HUES64 (cell line): ENCODE results near the gene ADARB2.

ENCODE experiments used
- H3K27ac ChIP-seq: 2 replicates; pipeline ENCODE4 v1.7.0; 2013; ENCODE audit warnings: low read depth, low read length, inconsistent platforms
- H3K27me3 ChIP-seq: 2 replicates; pipeline ENCODE4 v1.6.1; 2013; ENCODE audit warnings: mild to moderate bottlenecking, low read length; ENCODE audit not compliant: insufficient read depth
- H3K36me3 ChIP-seq: 2 replicates; pipeline ENCODE4 v1.6.1; 2013; ENCODE audit warnings: mild to moderate bottlenecking, low read length; ENCODE audit not compliant: insufficient read depth
- H3K4me1 ChIP-seq: 2 replicates; pipeline ENCODE4 v1.6.1; 2013; ENCODE audit warnings: mild to moderate bottlenecking, low read length, moderate library complexity; ENCODE audit not compliant: insufficient read depth
- H3K4me3 ChIP-seq: 2 replicates; pipeline ENCODE4 v1.5.1; 2013; ENCODE audit warnings: mild to moderate bottlenecking, low read length, moderate library complexity
- H3K9ac ChIP-seq: 2 replicates; pipeline ENCODE4 v1.6.1; 2013; ENCODE audit warnings: mild to moderate bottlenecking, low read depth, low read length
- H3K9me3 ChIP-seq: 2 replicates; pipeline ENCODE4 v1.6.1; 2013; ENCODE audit warnings: low read depth, low read length; ENCODE audit not compliant: insufficient read depth
- WGBS: fragments of 150-250, 120-280 bp; methylation state at CpG from one replicate; pipeline ENCODE4 v1.1.7; 2013; ENCODE audit warnings: missing lambda C conversion rate; 5-methylcytosine and 5-hydroxymethylcytosine counted together

ADARB2 gene

GRCh38 chr10:1404323-1405260 is 332.7 kb downstream of the ADARB2 start:
- H3K36me3 ChIP-seq: no peaks in the 10 kb centered on the region

GRCh38 chr10:1403508-1404322 is 333.6 kb downstream of the ADARB2 start:
- WGBS: 71% methylated on average over 18 of the region's 18 CpGs
- Histone ChIP-seq H3K9ac (no peak overlapping the region), H3K4me1 (no peaks in the 10 kb centered on the region), H3K27me3 (no peaks in the 10 kb centered on the region), H3K9me3 (no peaks in the 10 kb centered on the region), H3K36me3 (no peaks in the 10 kb centered on the region), H3K27ac (no peak overlapping the region), H3K4me3 (no peak overlapping the region)

More at GRCh38 chr10:1404323-1405260, 332.7 kb downstream of the ADARB2 start:
- Histone ChIP-seq H3K9ac (no peak overlapping the region), H3K9me3 (no peaks in the 10 kb centered on the region), H3K27me3 (no peaks in the 10 kb centered on the region), H3K4me1 (no peaks in the 10 kb centered on the region), H3K27ac (no peak overlapping the region), H3K4me3 (no peak overlapping the region)
- WGBS: 91% methylated on average over 29 of the region's 29 CpGs

DNA sequence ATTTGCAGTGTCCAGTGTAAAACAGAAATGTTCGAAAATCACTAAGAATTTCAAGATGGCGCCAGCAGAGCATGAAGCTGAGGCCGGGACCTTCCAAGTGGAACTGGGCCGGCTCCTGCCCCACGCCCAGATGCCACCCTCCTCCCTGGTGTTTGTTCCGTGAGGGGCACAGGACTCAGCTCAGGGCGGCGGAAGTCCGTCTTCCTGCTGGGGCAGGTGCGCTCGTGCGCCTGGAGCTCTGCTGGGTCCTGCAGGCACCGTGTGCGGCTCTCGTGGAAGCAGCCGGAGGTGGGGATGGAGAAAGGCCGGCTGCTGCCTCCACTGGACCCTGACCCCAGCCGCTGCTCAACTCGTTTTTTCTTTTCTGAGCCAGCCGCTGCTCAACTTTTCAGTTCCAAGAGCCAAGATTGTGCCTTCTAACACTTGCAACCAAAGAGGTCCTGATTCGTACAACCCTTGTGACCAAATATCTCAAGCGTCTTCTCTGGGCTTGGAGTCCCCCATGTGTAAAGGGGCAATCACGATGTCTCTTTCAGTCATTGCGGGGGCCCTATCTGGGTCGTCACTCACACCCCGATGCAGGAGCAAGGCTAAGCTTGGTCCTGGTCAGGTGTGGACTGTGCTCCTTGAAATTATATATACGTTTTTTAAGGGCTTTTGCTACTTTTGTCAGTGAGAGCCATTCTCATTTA is 334.4 kb downstream of the ADARB2 start:
- no peaks in the 10 kb centered on the region for H3K9me3 ChIP-seq
- H3K36me3 ChIP-seq: no peaks in the 10 kb centered on the region
- H3K27ac ChIP-seq: no peak overlapping the region
- no peaks in the 10 kb centered on the region for H3K4me1 ChIP-seq
- WGBS: 95% methylated on average over 27 of the region's 27 CpGs
- H3K4me3 ChIP-seq: no peak overlapping the region
- H3K27me3 ChIP-seq: no peaks in the 10 kb centered on the region
- no peak overlapping the region for H3K9ac ChIP-seq

- Histone ChIP-seq H3K27ac (no peak overlapping the region), H3K9ac (no peak overlapping the region), H3K4me1 (no peaks in the 10 kb centered on the region), H3K9me3 (no peaks in the 10 kb centered on the region), H3K27me3 (no peaks in the 10 kb centered on the region), H3K4me3 (no peak overlapping the region), H3K36me3 (no peaks in the 10 kb centered on the region)
- 94% methylated on average over 25 of the region's 25 CpGs for WGBS
These were observed 335.1 kb downstream of the ADARB2 start for GRCh38 chr10:1402016-1402770.

- H3K27me3 ChIP-seq: no peaks in the 10 kb centered on the region
- H3K36me3 ChIP-seq: no peaks in the 10 kb centered on the region
- H3K4me1 ChIP-seq: no peaks in the 10 kb centered on the region
- H3K9ac ChIP-seq: no peak overlapping the region
- 92% methylated on average over 35 of the region's 35 CpGs for WGBS
- H3K9me3 ChIP-seq: no peaks in the 10 kb centered on the region
- H3K4me3 ChIP-seq: no peak overlapping the region
- H3K27ac ChIP-seq: no peak overlapping the region
These were observed 336.0 kb downstream of the ADARB2 start for GRCh38 chr10:1401071-1401965.

GRCh38 chr10:1400101-1401070 is 336.9 kb downstream of the ADARB2 start:
- Histone ChIP-seq H3K4me3 (no peak overlapping the region), H3K36me3 (no peaks in the 10 kb centered on the region), H3K9ac (peak overlapping the region; percentile 9; the same call in 1 of the 2 replicates), H3K27ac (no peak overlapping the region), H3K9me3 (no peaks in the 10 kb centered on the region), H3K27me3 (no peaks in the 10 kb centered on the region), H3K4me1 (no peaks in the 10 kb centered on the region)
- WGBS: 88% methylated on average over 30 of the region's 30 CpGs

DNA sequence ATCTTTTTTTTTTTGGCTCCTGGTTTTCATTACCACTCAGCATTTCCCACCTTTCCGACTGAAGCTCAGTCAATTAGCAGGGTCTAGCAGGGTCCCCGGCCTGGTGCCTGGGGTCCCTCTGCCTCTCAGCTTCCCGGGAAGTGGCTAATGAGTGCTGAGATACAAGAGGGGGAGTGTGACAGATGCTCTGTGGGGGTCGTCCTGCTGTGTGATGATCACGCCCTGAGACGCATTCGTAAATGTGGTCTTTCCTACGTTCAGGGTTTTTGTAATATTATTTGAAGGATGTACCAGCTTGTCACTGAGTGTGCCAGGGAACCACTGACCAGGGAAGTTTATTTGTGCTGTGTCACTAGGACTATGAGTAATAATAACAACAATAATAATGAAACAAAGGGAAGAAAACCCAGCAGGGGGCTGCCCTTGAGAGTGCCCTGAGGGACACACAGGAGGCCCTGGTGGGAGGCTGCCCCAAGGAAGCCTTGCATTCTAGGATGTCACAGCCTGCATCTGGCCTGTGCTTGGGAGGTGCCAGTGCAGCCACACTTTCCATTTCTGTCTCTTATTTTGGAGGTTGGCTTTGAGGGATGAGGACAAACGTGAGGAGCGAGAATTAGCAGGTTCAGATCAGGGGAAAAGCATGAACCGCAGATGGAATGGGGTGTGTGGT is 337.8 kb downstream of the ADARB2 start:
- no peaks in the 10 kb centered on the region for H3K27me3 ChIP-seq
- no peak overlapping the region for H3K4me3 ChIP-seq
- peak overlapping the region; percentile 9; the same call in 1 of the 2 replicates for H3K9ac ChIP-seq
- H3K9me3 ChIP-seq: no peaks in the 10 kb centered on the region
- no peaks in the 10 kb centered on the region for H3K36me3 ChIP-seq
- no peaks in the 10 kb centered on the region for H3K4me1 ChIP-seq
- WGBS: 73% methylated on average over 11 of the region's 11 CpGs
- H3K27ac ChIP-seq: no peak overlapping the region

DNA sequence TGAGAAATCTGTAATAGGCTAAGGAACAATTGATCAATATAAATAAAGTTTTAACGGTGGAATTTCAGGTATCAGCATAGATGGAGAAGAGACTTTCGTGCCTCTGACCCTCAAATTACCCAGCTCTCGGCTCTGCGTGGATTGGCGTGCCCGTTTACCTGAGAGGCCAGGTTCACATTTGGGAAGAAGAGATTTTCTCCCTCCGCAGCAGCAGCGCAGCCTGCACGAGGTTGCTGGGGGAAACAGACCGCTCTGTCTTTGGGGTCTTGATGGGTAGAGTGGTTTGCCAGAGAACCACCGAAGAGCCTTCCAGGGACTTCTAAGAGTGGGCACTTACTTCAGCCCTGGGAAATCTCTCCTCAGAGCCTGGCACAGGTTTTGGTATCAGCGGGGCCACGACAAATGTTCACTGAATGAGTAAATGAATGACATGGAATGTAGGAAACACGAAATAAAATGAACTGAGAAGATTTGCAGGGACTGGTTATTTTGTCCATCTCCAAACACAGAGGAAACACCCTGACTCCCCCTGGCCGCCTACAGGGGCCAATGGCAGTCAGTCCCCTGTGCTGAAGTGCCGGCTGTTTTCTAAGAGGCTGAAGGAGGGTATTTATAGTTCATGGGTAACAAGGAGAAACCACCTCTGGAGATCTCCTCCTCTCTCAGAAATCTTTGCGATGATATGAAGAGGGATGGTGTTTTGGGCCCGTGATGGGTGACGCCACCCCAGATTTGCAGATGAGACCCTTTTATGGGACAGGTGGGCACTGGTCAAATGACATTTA is 338.5 kb downstream of the ADARB2 start:
- H3K4me1 ChIP-seq: no peaks in the 10 kb centered on the region
- 95% methylated on average over 19 of the region's 19 CpGs for WGBS
- no peak overlapping the region for H3K9ac ChIP-seq
- H3K9me3 ChIP-seq: no peaks in the 10 kb centered on the region
- H3K27me3 ChIP-seq: no peaks in the 10 kb centered on the region
- H3K27ac ChIP-seq: no peak overlapping the region
- no peak overlapping the region for H3K4me3 ChIP-seq
- H3K36me3 ChIP-seq: no peaks in the 10 kb centered on the region
